ENCODE results near the gene GRIK3.

DNA sequence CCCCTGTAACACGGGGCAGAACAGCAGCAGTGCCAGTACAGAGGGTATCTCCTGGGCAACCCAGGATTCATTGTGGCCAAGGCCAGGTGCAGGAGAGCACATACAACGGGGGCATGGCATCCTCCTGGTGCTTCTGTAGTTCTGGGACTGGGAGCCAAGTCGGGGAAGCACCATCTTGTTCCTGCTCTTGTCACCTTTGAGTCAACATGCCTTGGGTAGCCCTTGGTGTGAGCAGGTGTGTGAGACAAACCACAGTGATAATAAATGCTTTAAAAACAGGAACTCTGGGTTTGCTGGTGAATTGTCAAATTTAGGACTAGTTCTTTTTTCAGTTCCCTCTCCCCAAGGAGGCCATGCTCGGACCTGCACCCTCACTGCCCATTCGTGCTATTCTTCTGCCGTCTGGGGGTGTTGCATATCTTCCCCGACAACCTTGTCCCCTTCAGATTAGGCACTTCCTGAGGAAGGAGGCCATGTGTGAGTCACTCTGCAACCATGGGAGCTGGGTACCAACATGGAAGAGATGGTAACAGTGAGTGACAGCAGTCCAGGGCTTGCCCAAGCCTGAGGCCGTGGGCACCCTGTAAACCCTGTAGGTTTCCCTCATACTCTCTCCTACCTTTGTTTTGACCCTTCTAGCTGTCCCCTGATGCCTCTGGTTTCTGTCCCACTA is 150.2 kb downstream of the GRIK3 start:
- TF ChIP-seq CTCF (IDR thresholded peaks at IDR 0.05; ENCODE audit: poor library complexity) (no peak), EZH2phosphoT487 (IDR thresholded peaks at IDR 0.05; ENCODE audit: low read depth, severe bottlenecking, unreplicated experiment) (no peak)
